Stimulated activated naive CD8-positive, alpha-beta T cell treated with anti-CD3 and anti-CD28 coated beads, Interleukin-15, Interleukin-2, amounts not matched to agents 100 U/mL and 50 U/mL, for 24 hours (primary cell): ENCODE results near the gene MS4A3.
"Not testable (repeated sequence)": the region's sequence is repeated elsewhere in the genome, so short reads cannot be mapped to it uniquely, and the experiment has no call there.

Source experiments
- ATAC-seq: fragments of 150-1000 bp; cut with Tn5 transposase; one replicate; pipeline ENCODE4 v1.10.0; 2021
- DNase-seq: peaks from one replicate; pipeline ENCODE4 v3.0.0; 2021

The MS4A3 gene

GRCh38 chr11:60095477-60096120 lies 39.1 kb downstream of the MS4A3 start:
- ATAC-seq, result no peak

GRCh38 chr11:60097189-60097588 lies 40.7 kb downstream of the MS4A3 start:
- DNase-seq (no peak), ATAC-seq (no peak)

More at GRCh38 chr11:60095477-60096120, 39.1 kb downstream of the MS4A3 start:
- no peak for DNase-seq

- ATAC-seq (no peak), DNase-seq (no peak)
Observed at GRCh38 chr11:60098508-60098907, 42.0 kb downstream of the MS4A3 start.

- no peak for DNase-seq
- no peak for ATAC-seq
Observed at GRCh38 chr11:60100516-60100915, 44.1 kb downstream of the MS4A3 start.

GRCh38 chr11:60101368-60101767 lies 44.9 kb downstream of the MS4A3 start:
- DNase-seq, ATAC-seq: not testable (repeated sequence)

GRCh38 chr11:60104471-60105115 lies 48.1 kb downstream of the MS4A3 start:
- not testable (repeated sequence) for DNase-seq, ATAC-seq

GRCh38 chr11:60108631-60109030 lies 52.2 kb downstream of the MS4A3 start:
- DNase-seq, ATAC-seq: not testable (repeated sequence)

- DNase-seq (no peak), ATAC-seq (no peak)
Observed at GRCh38 chr11:60111793-60112192, 55.3 kb downstream of the MS4A3 start.

- DNase-seq (no peak), ATAC-seq (no peak)
Observed at GRCh38 chr11:60116996-60117790, 60.7 kb downstream of the MS4A3 start.

GRCh38 chr11:60118338-60118737 lies 61.9 kb downstream of the MS4A3 start:
- no peak for DNase-seq
- no peak for ATAC-seq

GRCh38 chr11:60119710-60120109 lies 63.2 kb downstream of the MS4A3 start:
- no peak for ATAC-seq
- DNase-seq, result no peak
